Thoracic aorta (tissue), 2 donors: ENCODE results near the gene MLXIP. TPM values are rescaled to one million over a fixed set of nuclear protein-coding genes. Genes with fewer than 3 reads are reported as not detected.

Experiments used
- ATAC-seq: fragments of 150-250 bp; one replicate; pipeline ENCODE4 v1.8.0; 2017; ENCODE audit warnings: low read depth; ENCODE audit not compliant: insufficient number of reproducible peaks, low FRiP score
- DNase-seq: peaks from one replicate; pipeline ENCODE4 v3.0.0-alpha.2; 2020; ENCODE audit warnings: low spot score
- H3K27ac ChIP-seq, 2 donors: fragments of 200-600 bp; sonication (generic); 1 replicate in 1 of 2; 2 replicates in 1 of 2; pipeline ENCODE4 v1.5.1; 2016; ENCODE audit warnings: mild to moderate bottlenecking in 2 of 2, moderate library complexity in 2 of 2
- H3K27me3 ChIP-seq: fragments of 200-600 bp; sonication (generic); replicated peaks from 2 replicates; pipeline ENCODE4 v1.6.0; 2016; ENCODE audit warnings: mild to moderate bottlenecking; ENCODE audit not compliant: insufficient read depth
- H3K36me3 ChIP-seq: fragments of 200-600 bp; sonication (generic); one replicate; pipeline ENCODE4 v1.5.1; 2016
- H3K4me1 ChIP-seq, 2 donors: fragments of 200-600 bp; sonication (generic); 1 replicate in 1 of 2; 2 replicates in 1 of 2; pipeline versions ENCODE4 v1.5.1 to v1.6.0; 2016; ENCODE audit warnings: low read depth in 2 of 2, mild to moderate bottlenecking in 1 of 2; ENCODE audit not compliant: control insufficient read depth in 1 of 2
- H3K4me3 ChIP-seq: fragments of 200-600 bp; sonication (generic); 2 replicates; pipeline ENCODE4 v1.5.1; 2016; ENCODE audit warnings: mild to moderate bottlenecking
- H3K9me3 ChIP-seq: fragments of 200-600 bp; sonication (generic); 2 replicates; pipeline ENCODE4 v1.5.1; 2016
- total RNA-seq, 2 donors: library from RNA; depleted of rRNA; stranded (reverse); fragments of >200 nt; gene quantifications; one replicate each; pipeline versions ENCODE4 v1.1.0 to v1.2.3, GENCODE V29; 2016
- TF ChIP-seq, protein P1 (sequence below): fragments of 200-600 bp; sonication (generic); IDR thresholded peaks from one replicate; pipeline ENCODE4 v1.5.1; 2019; ENCODE audit warnings: antibody characterized with exemption

The MLXIP gene
- total RNA-seq, 2 donors from 2014 or later, result 35.5 to 50.3 TPM

DNA sequence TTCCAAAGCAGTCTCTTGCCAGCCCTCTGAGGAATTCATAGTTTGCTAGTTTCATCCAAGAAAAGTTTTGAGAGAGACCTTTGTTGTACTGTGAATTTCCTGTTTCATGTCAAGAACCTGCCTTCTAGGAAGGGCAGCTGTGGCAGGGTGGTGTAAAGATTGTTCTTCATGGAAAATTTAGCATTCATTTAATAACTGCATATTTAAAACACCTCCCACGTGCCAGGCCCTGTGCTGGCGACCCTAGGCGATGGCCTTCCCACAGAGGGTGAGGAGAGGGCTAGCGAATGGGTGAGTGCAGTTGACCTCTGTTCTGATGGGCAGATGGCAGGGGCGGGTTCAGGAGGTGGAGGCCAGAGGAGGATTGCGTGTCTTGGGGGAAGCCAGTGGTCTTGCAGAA, 43.2 kb downstream of the MLXIP start:
- Histone ChIP-seq H3K27ac (no peak overlapping the region), H3K27me3 (no peaks in the 10 kb centered on the region), H3K36me3 (no peaks in the 10 kb centered on the region), H3K4me3 (no peak overlapping the region), H3K4me1 (peaks cover 3 to 16% of the 10 kb centered on the region in 2 donors), H3K9me3 (no peaks in the 10 kb centered on the region)
- DNase-seq (no peak), ATAC-seq (no peak)
- TF ChIP-seq, protein P1, sequence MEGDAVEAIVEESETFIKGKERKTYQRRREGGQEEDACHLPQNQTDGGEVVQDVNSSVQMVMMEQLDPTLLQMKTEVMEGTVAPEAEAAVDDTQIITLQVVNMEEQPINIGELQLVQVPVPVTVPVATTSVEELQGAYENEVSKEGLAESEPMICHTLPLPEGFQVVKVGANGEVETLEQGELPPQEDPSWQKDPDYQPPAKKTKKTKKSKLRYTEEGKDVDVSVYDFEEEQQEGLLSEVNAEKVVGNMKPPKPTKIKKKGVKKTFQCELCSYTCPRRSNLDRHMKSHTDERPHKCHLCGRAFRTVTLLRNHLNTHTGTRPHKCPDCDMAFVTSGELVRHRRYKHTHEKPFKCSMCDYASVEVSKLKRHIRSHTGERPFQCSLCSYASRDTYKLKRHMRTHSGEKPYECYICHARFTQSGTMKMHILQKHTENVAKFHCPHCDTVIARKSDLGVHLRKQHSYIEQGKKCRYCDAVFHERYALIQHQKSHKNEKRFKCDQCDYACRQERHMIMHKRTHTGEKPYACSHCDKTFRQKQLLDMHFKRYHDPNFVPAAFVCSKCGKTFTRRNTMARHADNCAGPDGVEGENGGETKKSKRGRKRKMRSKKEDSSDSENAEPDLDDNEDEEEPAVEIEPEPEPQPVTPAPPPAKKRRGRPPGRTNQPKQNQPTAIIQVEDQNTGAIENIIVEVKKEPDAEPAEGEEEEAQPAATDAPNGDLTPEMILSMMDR, result no peak

DNA sequence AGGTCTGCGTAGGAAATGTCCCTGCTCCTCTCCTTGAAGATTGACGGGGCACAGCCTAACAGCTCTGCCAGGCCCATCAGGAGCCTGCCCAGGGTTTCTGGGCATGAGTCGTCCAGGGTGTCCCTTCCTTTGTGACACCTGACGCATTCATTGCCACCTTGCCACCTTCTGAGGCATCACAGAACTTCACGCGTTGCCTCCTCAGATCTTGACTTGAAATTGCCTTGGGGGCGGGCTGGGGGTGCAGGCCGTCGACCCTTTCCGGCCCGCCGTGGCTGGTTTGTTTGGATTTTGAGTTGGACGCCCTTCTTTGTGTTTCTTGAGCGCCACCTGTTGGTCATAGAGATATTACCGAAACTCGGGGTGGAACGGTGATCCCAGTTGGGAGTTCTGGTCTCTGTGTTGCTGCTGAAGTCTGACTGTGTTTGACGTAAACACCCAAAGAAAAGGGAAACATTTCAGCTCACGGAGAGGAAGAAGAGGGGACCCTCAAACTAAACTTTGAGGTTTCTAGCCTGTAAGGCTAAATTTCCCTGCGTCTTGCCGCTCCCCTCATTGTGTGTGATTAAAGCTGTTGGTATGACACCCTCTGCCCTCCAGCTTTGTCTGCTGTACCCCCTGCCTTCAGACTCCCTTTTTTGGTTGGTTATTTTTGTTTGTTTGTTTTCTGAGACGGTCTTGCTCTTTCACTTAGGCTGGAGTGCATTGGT, 44.6 kb downstream of the MLXIP start:
- Histone ChIP-seq H3K9me3 (no peaks in the 10 kb centered on the region), H3K27me3 (no peaks in the 10 kb centered on the region), H3K27ac (no peak overlapping the region), H3K4me1 (peaks cover 3 to 7% of the 10 kb centered on the region in 2 donors), H3K4me3 (peak overlapping the region; percentile 39), H3K36me3 (peaks cover 8% of the 10 kb centered on the region)
- TF ChIP-seq, protein P1, result peak; percentile 77
- DNase-seq, result peak; percentile 40
- ATAC-seq, result no peak

DNA sequence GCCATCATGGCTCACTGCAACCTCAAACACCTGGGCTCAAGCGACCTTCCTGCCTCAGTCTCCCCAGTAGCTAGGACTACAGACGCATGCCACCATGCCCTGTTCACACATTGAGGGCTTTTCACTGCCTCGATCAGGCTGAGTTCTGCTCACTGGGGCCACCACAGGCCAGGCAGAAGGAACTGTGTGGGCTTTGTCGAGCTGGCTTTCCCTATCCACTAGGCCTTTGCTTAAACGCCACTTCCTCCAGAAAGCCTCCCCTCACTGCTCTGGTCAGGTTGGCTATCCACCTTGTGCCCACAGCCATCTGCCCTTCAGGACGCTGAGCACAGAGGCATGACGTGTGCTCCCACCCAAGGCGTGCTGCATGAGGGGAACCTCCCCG, 45.2 kb downstream of the MLXIP start:
- DNase-seq (no peak), ATAC-seq (no peak)
- Histone ChIP-seq H3K27ac (no peak overlapping the region), H3K9me3 (no peaks in the 10 kb centered on the region), H3K4me3 (no peak overlapping the region), H3K36me3 (peaks cover 13% of the 10 kb centered on the region), H3K4me1 (peaks cover 3 to 7% of the 10 kb centered on the region in 2 donors), H3K27me3 (no peaks in the 10 kb centered on the region)
- TF ChIP-seq, protein P1, result no peak

DNA sequence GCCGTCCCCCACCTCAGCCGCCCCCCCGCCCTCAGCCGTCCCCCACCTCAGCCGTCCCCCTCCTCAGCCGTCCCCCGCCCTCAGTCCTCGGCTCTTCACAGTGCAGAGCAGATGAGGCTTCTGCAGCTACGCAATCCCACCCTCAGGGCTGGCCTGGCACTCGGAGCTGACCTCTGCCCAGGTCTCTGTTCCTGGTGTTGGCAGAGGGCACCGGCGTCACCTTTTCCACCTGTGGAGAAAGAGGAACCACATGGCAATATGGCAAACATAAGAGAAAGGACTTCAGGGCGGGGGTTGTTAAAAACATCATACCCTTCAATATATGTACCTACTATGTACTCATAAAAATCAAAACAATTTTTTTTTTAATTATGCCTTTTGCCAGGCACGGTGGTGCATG, 45.8 kb downstream of the MLXIP start:
- H3K4me3 ChIP-seq, result no peak overlapping the region
- no peaks in the 10 kb centered on the region for H3K9me3 ChIP-seq
- TF ChIP-seq, protein P1, result no peak
- ATAC-seq (no peak), DNase-seq (no peak)
- H3K27ac ChIP-seq, result no peak overlapping the region
- H3K36me3 ChIP-seq, result peaks cover 19% of the 10 kb centered on the region
- no peaks in the 10 kb centered on the region for H3K27me3 ChIP-seq
- H3K4me1 ChIP-seq, result peaks cover 3 to 7% of the 10 kb centered on the region in 2 donors

DNA sequence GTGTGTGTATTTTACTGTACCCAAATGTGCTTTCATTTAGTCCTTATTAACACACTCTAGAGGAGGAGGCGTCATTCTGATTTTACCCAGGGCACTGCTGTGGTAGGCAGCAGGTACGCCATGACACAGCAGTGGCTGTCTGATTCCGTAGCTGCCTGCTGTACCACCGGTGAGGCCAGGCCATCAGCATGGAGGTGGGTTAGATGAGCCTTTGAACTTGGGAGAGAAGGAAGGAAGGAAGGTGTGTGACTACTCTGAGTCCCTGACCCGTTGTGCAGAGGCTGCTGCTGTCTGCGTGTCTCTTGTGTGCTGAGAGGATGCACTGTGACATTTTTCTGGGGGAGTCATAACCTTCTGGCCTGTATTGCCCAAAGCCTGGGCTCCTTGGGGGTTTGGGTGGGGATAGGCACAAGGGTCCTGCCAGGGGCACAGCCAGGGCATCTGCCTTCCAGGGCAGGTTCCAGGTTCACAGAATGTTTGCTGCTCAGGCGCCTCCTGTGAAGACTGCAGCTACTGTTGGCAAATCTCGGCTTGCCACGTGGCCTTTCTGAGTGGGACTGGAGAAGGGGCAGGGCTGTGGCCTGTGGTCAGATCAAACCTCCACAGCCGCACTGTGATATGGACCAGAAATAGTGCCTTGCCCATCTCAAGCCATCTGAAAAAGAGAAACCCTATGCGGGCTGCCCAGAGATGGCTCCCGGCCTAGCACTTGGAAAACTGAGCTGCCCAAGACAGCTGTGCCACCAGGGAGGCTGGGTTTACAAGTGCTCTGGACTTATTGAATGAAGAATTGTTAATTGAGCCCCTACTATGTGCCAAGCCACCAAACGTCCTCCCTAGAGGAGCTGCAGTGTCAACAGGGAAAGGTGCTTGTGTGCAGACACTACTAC, 47.1 kb downstream of the MLXIP start:
- peaks cover 3 to 7% of the 10 kb centered on the region in 2 donors for H3K4me1 ChIP-seq
- H3K27ac ChIP-seq, result no peak overlapping the region
- TF ChIP-seq, protein P1, result no peak
- no peaks in the 10 kb centered on the region for H3K9me3 ChIP-seq
- ATAC-seq, result no peak
- H3K27me3 ChIP-seq, result no peaks in the 10 kb centered on the region
- no peak overlapping the region for H3K4me3 ChIP-seq
- DNase-seq, result no peak
- H3K36me3 ChIP-seq, result peaks cover 32% of the 10 kb centered on the region
